GM23338 (cell line): ENCODE measurements around the gene PALM. TPM values are rescaled to one million over a fixed set of nuclear protein-coding genes. Genes with fewer than 3 reads are reported as not detected.

Source experiments
- ATAC-seq: fragments of 200-7000 bp; cut with Tn5 transposase; 3 replicates; pipeline ENCODE4 v1.9.1; 2020
- DNase-seq: peaks from one replicate; pipeline ENCODE4 v3.0.0-alpha.2; 2015; ENCODE audit warnings: low spot score
- H2AFZ ChIP-seq: fragments of 200-600 bp; sonication (generic); 2 replicates; pipeline ENCODE4 v1.8.0; 2016; ENCODE audit warnings: antibody characterized with exemption, mild to moderate bottlenecking, moderate library complexity
- H3F3A ChIP-seq: fragments of 200-600 bp; sonication (generic); replicated peaks from 2 replicates; pipeline ENCODE4 v1.8.0; 2017; ENCODE audit warnings: antibody characterized with exemption, mixed run types, low read depth
- H3K27ac ChIP-seq: fragments of 200-600 bp; sonication (generic); 2 replicates; pipeline ENCODE4 v1.6.1; 2016; ENCODE audit warnings: low read depth
- H3K27me3 ChIP-seq: fragments of 200-600 bp; sonication (generic); 2 replicates; pipeline ENCODE4 v1.8.0; 2016; ENCODE audit warnings: mild to moderate bottlenecking, mixed run types, moderate library complexity; ENCODE audit not compliant: insufficient read depth
- H3K36me3 ChIP-seq: fragments of 200-600 bp; sonication (generic); 2 replicates; pipeline ENCODE4 v1.8.0; 2016; ENCODE audit warnings: mild to moderate bottlenecking; ENCODE audit not compliant: insufficient read depth
- H3K4me1 ChIP-seq: fragments of 200-600 bp; sonication (generic); 2 replicates; pipeline ENCODE4 v1.8.0; 2016; ENCODE audit warnings: mild to moderate bottlenecking, moderate library complexity; ENCODE audit not compliant: insufficient read depth
- H3K4me2 ChIP-seq: fragments of 200-600 bp; sonication (generic); 2 replicates; pipeline ENCODE4 v1.7.1; 2017; ENCODE audit warnings: mixed run types
- H3K4me3 ChIP-seq: fragments of 200-600 bp; sonication (generic); 2 replicates; pipeline ENCODE4 v1.6.1; 2016; ENCODE audit warnings: mixed run types
- H3K79me2 ChIP-seq: fragments of 200-600 bp; sonication (generic); replicated peaks from 2 replicates; pipeline ENCODE4 v1.8.0; 2017; ENCODE audit warnings: mild to moderate bottlenecking; ENCODE audit not compliant: insufficient read depth
- H3K9me2 ChIP-seq: fragments of 200-600 bp; sonication (generic); 2 replicates; pipeline ENCODE4 v1.8.0; 2017; ENCODE audit not compliant: insufficient read depth
- H4K20me1 ChIP-seq: fragments of 200-600 bp; sonication (generic); replicated peaks from 2 replicates; pipeline ENCODE4 v1.8.0; 2017; ENCODE audit warnings: mild to moderate bottlenecking; ENCODE audit not compliant: insufficient read depth
- H3K27ac Mint-ChIP-seq: 2 replicates; pipeline ENCODE4 v1.8.0; 2020; ENCODE audit warnings: inconsistent platforms, mild to moderate bottlenecking, moderate library complexity, mixed read lengths
- H3K27me3 Mint-ChIP-seq: 3 replicates; pipeline ENCODE4 v1.8.0; 2022; ENCODE audit warnings: low read depth, mild to moderate bottlenecking, moderate library complexity, mixed read lengths, inconsistent platforms; ENCODE audit not compliant: insufficient read depth, poor library complexity
- H3K36me3 Mint-ChIP-seq: 3 replicates; pipeline ENCODE4 v1.8.0; 2021; ENCODE audit warnings: low read depth, mild to moderate bottlenecking, inconsistent platforms, moderate library complexity, mixed read lengths
- H3K4me1 Mint-ChIP-seq: 3 replicates; pipeline ENCODE4 v1.8.0; 2020; ENCODE audit warnings: mild to moderate bottlenecking, inconsistent platforms, mixed read lengths
- H3K4me3 Mint-ChIP-seq: 3 replicates; pipeline ENCODE4 v1.8.0; 2021; ENCODE audit warnings: moderate library complexity, mild to moderate bottlenecking, inconsistent platforms, mixed read lengths
- H3K9me3 Mint-ChIP-seq: 3 replicates; pipeline ENCODE4 v1.8.0; 2020; ENCODE audit warnings: moderate library complexity, mild to moderate bottlenecking, inconsistent platforms, mixed read lengths
- EZH2 ChIP-seq: fragments of 200-600 bp; sonication (generic); IDR thresholded peaks from one replicate; pipeline ENCODE4 v1.8.0; 2017; ENCODE audit warnings: antibody characterized with exemption, mild to moderate bottlenecking, low read depth; ENCODE audit not compliant: unreplicated experiment
- EZH2phosphoT487 ChIP-seq: fragments of 200-600 bp; sonication (generic); IDR thresholded peaks from one replicate; pipeline ENCODE4 v1.8.1; 2018; ENCODE audit warnings: antibody characterized with exemption; ENCODE audit not compliant: unreplicated experiment
- JUNB ChIP-seq: IDR thresholded peaks from one replicate; pipeline ENCODE4 v1.6.1; 2016; ENCODE audit warnings: antibody characterized with exemption; ENCODE audit not compliant: unreplicated experiment
- STAT1 ChIP-seq: IDR thresholded peaks from one replicate; pipeline ENCODE4 v1.6.1; 2016; ENCODE audit warnings: antibody characterized with exemption; ENCODE audit not compliant: unreplicated experiment
- ZNF114 ChIP-seq: fragments of 250-450 bp; sonication (Bioruptor Pico); IDR thresholded peaks from 2 replicates; pipeline ENCODE4 v1.5.0; 2020; ENCODE audit warnings: mild to moderate bottlenecking, moderate library complexity
- ZNF331 ChIP-seq: fragments of 250-450 bp; sonication (Bioruptor Pico); IDR thresholded peaks from 2 replicates; pipeline ENCODE4 v1.5.0; 2020; ENCODE audit warnings: low read depth, mild to moderate bottlenecking, moderate library complexity
- polyA plus RNA-seq: library from polyadenylated mRNA; unstranded; fragments of >200 nt; fragmentation: Nextera tagmentation; extraction: Ambion mirVana; gene quantifications from 2 replicates; pipeline ENCODE4 v1.2.1, GENCODE V29; 2016
- total RNA-seq: library from RNA; depleted of rRNA; stranded (reverse); fragments of >200 nt; shearing (Covaris generic); gene quantifications from 2 replicates; pipeline ENCODE4 v1.2.3, GENCODE V29; 2014
- TF ChIP-seq, protein P1 (sequence below): fragments of 250-450 bp; sonication (Bioruptor Pico); IDR thresholded peaks from 2 replicates; pipeline ENCODE4 v1.5.0; 2020; ENCODE audit warnings: mild to moderate bottlenecking, moderate library complexity

PALM gene
- total and polyA plus RNA-seq, 2 experiments from 2014 or later, result 3.8 to 26.1 TPM

DNA sequence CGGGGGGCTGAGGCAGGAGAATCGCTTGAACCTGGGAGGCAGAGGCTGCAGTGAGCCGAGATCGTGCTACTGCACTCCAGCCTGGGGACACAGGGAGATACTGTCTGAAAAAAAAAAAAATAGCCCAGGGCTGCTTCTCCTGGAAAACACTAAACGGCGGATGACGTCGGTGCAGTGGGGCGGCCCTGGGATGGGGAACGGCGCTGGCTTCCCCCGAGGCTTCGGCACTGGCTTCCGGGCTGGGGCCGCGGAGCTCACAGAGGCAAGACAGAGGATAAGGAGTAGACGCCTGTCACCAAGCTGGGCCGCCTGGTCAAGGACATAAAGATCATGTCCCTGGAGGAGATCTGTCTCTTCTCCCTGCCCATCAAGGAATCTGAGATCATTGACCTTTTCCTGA, 18.5 kb upstream of the PALM start (continued):
- TF ChIP-seq, protein P1, sequence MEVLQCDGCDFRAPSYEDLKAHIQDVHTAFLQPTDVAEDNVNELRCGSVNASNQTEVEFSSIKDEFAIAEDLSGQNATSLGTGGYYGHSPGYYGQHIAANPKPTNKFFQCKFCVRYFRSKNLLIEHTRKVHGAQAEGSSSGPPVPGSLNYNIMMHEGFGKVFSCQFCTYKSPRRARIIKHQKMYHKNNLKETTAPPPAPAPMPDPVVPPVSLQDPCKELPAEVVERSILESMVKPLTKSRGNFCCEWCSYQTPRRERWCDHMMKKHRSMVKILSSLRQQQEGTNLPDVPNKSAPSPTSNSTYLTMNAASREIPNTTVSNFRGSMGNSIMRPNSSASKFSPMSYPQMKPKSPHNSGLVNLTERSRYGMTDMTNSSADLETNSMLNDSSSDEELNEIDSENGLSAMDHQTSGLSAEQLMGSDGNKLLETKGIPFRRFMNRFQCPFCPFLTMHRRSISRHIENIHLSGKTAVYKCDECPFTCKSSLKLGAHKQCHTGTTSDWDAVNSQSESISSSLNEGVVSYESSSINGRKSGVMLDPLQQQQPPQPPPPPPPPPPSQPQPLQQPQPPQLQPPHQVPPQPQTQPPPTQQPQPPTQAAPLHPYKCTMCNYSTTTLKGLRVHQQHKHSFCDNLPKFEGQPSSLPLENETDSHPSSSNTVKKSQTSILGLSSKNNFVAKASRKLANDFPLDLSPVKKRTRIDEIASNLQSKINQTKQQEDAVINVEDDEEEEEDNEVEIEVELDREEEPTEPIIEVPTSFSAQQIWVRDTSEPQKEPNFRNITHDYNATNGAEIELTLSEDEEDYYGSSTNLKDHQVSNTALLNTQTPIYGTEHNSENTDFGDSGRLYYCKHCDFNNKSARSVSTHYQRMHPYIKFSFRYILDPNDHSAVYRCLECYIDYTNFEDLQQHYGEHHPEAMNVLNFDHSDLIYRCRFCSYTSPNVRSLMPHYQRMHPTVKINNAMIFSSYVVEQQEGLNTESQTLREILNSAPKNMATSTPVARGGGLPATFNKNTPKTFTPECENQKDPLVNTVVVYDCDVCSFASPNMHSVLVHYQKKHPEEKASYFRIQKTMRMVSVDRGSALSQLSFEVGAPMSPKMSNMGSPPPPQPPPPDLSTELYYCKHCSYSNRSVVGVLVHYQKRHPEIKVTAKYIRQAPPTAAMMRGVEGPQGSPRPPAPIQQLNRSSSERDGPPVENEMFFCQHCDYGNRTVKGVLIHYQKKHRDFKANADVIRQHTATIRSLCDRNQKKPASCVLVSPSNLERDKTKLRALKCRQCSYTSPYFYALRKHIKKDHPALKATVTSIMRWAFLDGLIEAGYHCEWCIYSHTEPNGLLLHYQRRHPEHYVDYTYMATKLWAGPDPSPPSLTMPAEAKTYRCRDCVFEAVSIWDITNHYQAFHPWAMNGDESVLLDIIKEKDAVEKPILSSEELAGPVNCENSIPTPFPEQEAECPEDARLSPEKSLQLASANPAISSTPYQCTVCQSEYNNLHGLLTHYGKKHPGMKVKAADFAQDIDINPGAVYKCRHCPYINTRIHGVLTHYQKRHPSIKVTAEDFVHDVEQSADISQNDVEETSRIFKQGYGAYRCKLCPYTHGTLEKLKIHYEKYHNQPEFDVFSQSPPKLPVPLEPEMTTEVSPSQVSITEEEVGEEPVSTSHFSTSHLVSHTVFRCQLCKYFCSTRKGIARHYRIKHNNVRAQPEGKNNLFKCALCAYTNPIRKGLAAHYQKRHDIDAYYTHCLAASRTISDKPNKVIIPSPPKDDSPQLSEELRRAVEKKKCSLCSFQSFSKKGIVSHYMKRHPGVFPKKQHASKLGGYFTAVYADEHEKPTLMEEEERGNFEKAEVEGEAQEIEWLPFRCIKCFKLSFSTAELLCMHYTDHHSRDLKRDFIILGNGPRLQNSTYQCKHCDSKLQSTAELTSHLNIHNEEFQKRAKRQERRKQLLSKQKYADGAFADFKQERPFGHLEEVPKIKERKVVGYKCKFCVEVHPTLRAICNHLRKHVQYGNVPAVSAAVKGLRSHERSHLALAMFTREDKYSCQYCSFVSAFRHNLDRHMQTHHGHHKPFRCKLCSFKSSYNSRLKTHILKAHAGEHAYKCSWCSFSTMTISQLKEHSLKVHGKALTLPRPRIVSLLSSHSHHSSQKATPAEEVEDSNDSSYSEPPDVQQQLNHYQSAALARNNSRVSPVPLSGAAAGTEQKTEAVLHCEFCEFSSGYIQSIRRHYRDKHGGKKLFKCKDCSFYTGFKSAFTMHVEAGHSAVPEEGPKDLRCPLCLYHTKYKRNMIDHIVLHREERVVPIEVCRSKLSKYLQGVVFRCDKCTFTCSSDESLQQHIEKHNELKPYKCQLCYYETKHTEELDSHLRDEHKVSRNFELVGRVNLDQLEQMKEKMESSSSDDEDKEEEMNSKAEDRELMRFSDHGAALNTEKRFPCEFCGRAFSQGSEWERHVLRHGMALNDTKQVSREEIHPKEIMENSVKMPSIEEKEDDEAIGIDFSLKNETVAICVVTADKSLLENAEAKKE, result no peak
- TF ChIP-seq ZNF331 (CRISPR knock-in tag), result no peak
- TF ChIP-seq STAT1, result no peak
- TF ChIP-seq EZH2, result no peak

DNA sequence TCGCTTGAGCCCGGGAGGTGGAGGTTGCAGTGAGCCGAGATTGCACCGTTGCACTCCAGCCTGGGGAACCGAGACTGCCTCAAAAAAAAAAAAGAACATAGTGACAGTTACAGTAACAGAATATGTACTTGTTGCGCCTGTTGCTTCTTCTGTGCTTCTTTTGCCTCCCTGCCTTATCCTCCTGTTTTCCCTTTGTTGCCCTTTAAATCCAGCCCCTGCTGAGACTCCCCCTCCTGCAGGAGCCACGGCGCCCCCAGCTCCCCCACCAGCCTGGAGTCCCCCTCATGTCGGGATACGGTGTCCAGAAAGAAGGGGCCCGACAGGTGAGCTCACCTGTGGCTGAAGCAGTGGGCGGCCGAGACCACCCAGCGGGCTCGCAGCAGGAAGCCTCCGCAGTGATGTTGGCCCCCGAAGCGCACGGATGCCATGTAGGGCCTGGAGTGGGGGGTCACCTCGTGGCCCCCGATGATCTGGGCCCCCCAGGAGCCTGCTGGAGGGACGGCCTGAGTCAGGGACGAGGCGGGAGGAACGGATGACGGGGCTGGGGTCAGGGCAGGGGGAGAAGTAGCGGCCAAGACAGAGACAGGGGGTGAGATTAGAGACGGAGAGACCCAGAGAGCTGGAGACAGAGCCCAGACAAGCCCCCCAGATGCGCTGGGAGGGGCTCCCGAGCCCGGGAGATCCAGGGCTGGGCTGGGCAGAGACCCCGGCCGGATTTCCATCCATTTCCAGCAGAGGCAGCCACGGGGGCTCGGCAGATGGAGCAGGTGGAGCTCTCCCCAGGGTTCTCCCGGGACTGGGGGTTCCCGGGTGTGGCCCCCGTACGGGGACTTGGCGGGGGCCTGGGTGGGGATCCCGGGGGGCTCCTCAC, 14.0 kb upstream of the PALM start:
- no peaks in the 10 kb centered on the region for H3K9me2 ChIP-seq
- DNase-seq (no peak), ATAC-seq (peak; percentile 35; the same call in 2 of the 3 replicates)
- Mint-ChIP-seq H3K4me3 (no peak overlapping the region), H3K27ac (no peak overlapping the region), H3K4me1 (no peaks in the 10 kb centered on the region), H3K9me3 (no peaks in the 10 kb centered on the region), H3K36me3 (no peaks in the 10 kb centered on the region), H3K27me3 (peaks cover 6% of the 10 kb centered on the region)
- H3K27ac ChIP-seq, result no peak overlapping the region
- H3K4me3 ChIP-seq, result no peak overlapping the region
- H3K79me2 ChIP-seq, result no peaks in the 10 kb centered on the region
- no peaks in the 10 kb centered on the region for H4K20me1 ChIP-seq
- no peak overlapping the region for H3K4me2 ChIP-seq
- H3K36me3 ChIP-seq, result no peaks in the 10 kb centered on the region
- H3K27me3 ChIP-seq, result no peaks in the 10 kb centered on the region
- no peaks in the 10 kb centered on the region for H3K4me1 ChIP-seq
- H3F3A ChIP-seq, result no peaks in the 10 kb centered on the region
- no peak overlapping the region for H2AFZ ChIP-seq
- TF ChIP-seq STAT1 (no peak), ZNF114 (CRISPR knock-in tag) (no peak), JUNB (no peak), EZH2phosphoT487 (no peak), ZNF331 (CRISPR knock-in tag) (no peak)
- TF ChIP-seq, protein P1, result no peak
